ENCODE results near the gene MARCHF9. TPM values are rescaled to one million over a fixed set of nuclear protein-coding genes. Genes with fewer than 3 reads are reported as not detected.

The MARCHF9 gene
- total and polyA plus RNA-seq, 9 donors = 5.0 to 15.2 (median 7.7) TPM

DNA sequence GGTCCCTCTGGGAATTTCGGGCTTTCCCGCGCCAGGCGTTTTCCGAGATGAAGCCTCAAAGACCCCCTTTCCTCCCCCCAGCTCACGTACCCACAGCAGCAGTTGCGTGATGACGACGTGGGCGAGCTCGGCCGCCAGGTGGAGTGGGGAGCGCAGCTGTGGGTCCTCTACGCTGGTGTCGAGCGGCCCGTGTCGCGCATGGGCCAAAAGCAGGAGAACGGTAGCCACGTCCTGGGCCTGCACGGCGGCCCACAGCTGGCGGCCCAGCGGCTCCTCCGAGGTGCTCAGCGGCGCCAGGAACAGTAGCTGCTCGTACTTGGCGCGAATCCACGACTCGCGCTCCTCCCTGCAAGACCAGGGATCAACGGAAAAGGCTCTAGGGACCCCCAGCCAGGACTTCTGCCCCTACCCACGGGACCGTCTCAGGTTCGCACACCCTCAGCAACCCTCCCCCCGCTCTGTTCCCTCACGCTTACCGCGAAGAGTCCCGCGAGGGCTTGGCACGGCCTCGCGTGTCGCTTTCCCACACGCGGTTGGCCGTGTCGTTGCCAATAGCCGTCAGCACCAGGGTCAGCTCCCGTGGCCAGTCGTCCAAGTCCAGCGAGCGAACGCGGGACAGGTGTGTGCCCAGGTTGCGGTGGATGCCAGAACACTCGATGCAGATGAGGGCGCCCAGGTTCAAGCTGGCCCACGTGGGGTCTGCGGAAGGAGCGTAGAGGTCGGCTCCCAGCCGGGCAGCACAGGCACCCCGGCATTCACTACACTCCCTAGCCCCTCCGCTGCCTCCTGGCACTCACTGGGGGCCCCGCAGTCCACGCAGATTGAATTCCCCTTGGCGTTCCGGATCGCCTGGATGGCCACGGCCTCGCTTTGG is 27.8 kb upstream of the MARCHF9 start:
- no peaks in the 10 kb centered on the region for H3K9me3 ChIP-seq
- TF ChIP-seq, protein P1, sequence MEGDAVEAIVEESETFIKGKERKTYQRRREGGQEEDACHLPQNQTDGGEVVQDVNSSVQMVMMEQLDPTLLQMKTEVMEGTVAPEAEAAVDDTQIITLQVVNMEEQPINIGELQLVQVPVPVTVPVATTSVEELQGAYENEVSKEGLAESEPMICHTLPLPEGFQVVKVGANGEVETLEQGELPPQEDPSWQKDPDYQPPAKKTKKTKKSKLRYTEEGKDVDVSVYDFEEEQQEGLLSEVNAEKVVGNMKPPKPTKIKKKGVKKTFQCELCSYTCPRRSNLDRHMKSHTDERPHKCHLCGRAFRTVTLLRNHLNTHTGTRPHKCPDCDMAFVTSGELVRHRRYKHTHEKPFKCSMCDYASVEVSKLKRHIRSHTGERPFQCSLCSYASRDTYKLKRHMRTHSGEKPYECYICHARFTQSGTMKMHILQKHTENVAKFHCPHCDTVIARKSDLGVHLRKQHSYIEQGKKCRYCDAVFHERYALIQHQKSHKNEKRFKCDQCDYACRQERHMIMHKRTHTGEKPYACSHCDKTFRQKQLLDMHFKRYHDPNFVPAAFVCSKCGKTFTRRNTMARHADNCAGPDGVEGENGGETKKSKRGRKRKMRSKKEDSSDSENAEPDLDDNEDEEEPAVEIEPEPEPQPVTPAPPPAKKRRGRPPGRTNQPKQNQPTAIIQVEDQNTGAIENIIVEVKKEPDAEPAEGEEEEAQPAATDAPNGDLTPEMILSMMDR (IDR thresholded peaks at IDR 0.05) = peak in 2 of 3 donors; percentile 55 to 74
- TF ChIP-seq EP300 (IDR thresholded peaks at IDR 0.05) = no peak
- DNase-seq = peak in 4 of 5 donors; percentile 56 to 71 (median 70)
- H3K27me3 ChIP-seq = no peaks in the 10 kb centered on the region
- H3K4me1 ChIP-seq (ENCODE audit: insufficient read depth) = peaks cover 7% of the 10 kb centered on the region
- intact Hi-C loops (cut with DNase I) = no loop called here
- peak overlapping the region; percentile 58 for H3K4me3 ChIP-seq
- WGBS, 3 donors = 21 to 37% (median 27%) methylated on average over 70 to 76 of the region's 76 CpGs
- no peak overlapping the region for H3K27ac ChIP-seq
- no peaks in the 10 kb centered on the region for H3K36me3 ChIP-seq

DNA sequence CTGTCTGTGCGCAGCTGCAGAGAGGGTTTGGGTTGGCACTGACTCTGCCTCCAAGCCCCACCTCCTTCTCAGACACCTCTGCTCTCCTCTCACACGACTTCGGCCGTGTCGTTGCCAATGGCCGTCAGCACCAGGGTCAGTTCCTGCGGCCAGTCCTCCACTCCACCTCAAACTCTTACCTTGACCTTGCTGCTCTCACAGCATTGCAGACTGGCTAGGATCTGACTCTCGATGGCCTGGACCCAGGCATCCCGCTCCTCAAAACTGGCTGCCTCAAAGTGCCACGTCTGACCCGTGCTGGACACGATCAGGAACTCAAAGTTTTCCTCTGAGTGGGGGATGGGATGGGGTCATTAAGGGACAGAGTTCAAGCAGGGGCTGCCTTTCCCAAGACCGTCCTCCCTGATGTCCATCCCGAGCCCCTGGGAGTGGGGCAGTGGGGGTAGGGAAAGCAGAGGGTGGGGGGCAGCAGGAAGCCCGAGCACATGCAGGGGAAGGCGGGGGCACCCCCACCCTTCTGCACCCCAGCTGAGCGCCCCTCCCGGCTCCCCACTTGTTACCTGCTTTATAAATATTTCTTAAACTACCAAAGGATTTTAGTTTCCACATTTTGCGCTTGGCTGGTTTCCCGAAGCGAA is 27.0 kb upstream of the MARCHF9 start:
- intact Hi-C loops (cut with DNase I) = no loop called here
- Histone ChIP-seq H3K27me3 (no peaks in the 10 kb centered on the region), H3K4me1 (ENCODE audit: insufficient read depth) (peaks cover 7% of the 10 kb centered on the region), H3K4me3 (no peak overlapping the region), H3K27ac (no peak overlapping the region), H3K9me3 (no peaks in the 10 kb centered on the region), H3K36me3 (no peaks in the 10 kb centered on the region)
- WGBS, 3 donors = 63 to 75% (median 74%) methylated on average over 21 of the region's 21 CpGs
- TF ChIP-seq, protein P1 (IDR thresholded peaks at IDR 0.05) = no peak
- TF ChIP-seq POLR2A (IDR thresholded peaks at IDR 0.05) = no peak
- TF ChIP-seq EP300 (IDR thresholded peaks at IDR 0.05) = no peak
- DNase-seq = peak in 1 of 5 donors; percentile 15

DNA sequence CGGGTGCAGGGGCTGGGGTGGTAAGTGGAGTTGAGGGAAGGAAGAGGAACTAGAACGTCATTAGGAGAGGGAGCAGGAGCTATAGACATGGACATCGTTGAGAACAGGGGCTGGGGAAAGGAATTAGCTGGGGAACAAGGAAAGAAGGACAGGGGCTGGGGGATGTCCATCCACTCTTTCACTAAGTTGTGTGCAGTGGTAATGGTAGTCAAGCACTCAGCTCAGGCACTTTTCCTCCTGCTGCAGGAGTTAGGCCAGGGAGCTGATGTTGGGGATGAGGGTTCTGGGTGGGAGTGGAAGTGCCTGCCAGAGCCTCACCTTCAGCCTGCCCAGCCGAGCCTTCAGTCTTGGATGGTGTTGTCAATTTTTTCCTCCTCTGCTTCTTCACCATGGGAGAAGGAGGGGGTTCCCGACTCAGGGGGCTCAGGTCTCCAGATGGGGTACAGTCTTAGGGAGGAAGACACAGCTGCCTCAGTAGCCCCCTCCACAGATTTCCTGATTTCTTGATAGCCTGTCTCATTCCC is 25.5 kb upstream of the MARCHF9 start:
- Histone ChIP-seq H3K27me3 (no peaks in the 10 kb centered on the region), H3K4me1 (ENCODE audit: insufficient read depth) (peaks cover 7% of the 10 kb centered on the region), H3K27ac (no peak overlapping the region), H3K36me3 (no peaks in the 10 kb centered on the region), H3K4me3 (no peak overlapping the region), H3K9me3 (no peaks in the 10 kb centered on the region)
- intact Hi-C loops (cut with DNase I) = no loop called here
- DNase-seq = peak in 2 of 5 donors; percentile 10
- WGBS, 3 donors = 44 to 57% (median 47%) methylated on average over 5 of the region's 5 CpGs
- TF ChIP-seq, protein P1 (IDR thresholded peaks at IDR 0.05) = no peak
- TF ChIP-seq POLR2A (IDR thresholded peaks at IDR 0.05) = no peak
- no peak for TF ChIP-seq EP300 (IDR thresholded peaks at IDR 0.05)

DNA sequence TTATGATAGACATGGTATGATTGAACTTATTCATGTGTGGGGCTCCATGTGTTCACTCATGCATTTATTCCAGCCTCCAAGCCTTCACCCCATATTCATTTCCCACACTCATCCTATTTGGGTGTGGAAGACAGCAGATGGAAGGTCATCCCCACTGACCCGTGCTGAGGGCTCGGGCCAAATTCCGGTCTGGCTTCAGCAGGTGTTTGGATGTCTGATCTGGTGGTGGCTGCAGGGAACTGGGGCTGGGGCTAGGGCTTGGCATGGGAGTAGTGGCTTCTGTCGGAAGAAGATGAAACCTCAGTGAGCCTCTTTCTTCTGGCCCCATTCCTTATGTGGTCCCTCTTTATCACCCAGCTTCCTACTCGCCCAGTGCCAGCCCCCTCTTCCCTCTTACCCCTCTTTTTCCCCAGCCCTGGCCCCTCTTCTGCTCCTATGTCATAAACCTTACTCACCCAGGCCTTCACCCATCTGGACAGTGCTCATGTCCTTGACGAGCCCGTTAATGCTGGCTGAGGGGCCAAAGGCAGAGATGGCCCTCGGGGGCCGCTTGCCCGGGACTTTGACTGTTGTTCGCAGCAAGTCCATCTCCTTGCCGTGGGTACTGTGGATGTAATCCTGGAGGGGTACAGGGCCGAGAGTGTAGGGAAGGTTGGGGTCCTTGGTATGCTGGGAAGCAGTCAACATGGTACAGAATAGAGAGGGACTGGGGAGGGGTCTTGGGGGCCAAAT is 24.4 kb upstream of the MARCHF9 start:
- Histone ChIP-seq H3K9me3 (no peaks in the 10 kb centered on the region), H3K27ac (no peak overlapping the region), H3K27me3 (no peaks in the 10 kb centered on the region), H3K4me3 (no peak overlapping the region), H3K4me1 (ENCODE audit: insufficient read depth) (peaks cover 7% of the 10 kb centered on the region), H3K36me3 (no peaks in the 10 kb centered on the region)
- intact Hi-C loops (cut with DNase I) = loop anchor here in 1 of 4 donors (5.0 kb wide), 1 partner anchor 707 kb away; no protein-coding TSS in a partner anchor
- 75 to 81% (median 81%) methylated on average over 13 of the region's 13 CpGs for WGBS, 3 donors
- DNase-seq = peak in 1 of 5 donors; percentile 10
- TF ChIP-seq EP300 (IDR thresholded peaks at IDR 0.05) (no peak), POLR2A (IDR thresholded peaks at IDR 0.05) (no peak)
- TF ChIP-seq, protein P1 (IDR thresholded peaks at IDR 0.05) = no peak

Data from ovary (tissue), 9 donors.